RWPE1 (cell line): ENCODE data around the gene ANKRD11.
"Not testable (repeated sequence)": the region's sequence is repeated elsewhere in the genome, so short reads cannot be mapped to it uniquely, and the experiment has no call there.

ENCODE experiments used
- CTCF ChIA-PET: fragments of 350-600 bp; sonication (Branson Sonifier 250); formaldehyde crosslinking; extraction: SDS; loops from one replicate; lab custom pipeline; 2021; lab: Yijun Ruan, JAX
- POLR2A ChIA-PET: fragments of 400-600 bp; formaldehyde crosslinking; extraction: SDS; loops from one replicate; lab custom pipeline; 2020; ENCODE audit warnings: antibody characterized with exemption; ENCODE audit not compliant: low non-redundant PET; lab: Yijun Ruan, JAX
- DNase-seq: peaks from one replicate; pipeline ENCODE4 v3.0.0; 2012; ENCODE audit warnings: low spot score
- H3K27ac ChIP-seq: fragments of 450-650 bp; 2 replicates; pipeline ENCODE4 v1.5.1; 2017
- CTCF ChIP-seq: fragments of 450-650 bp; conservative IDR thresholded peaks from 2 replicates; pipeline ENCODE4 v1.5.1; 2017; ENCODE audit warnings: low read depth, mild to moderate bottlenecking

Gene ANKRD11

GRCh38 chr16:89300976-89301360 lies 189.4 kb downstream of the ANKRD11 start:
- peak overlapping the region; percentile 99 for H3K27ac ChIP-seq
- no peak for TF ChIP-seq CTCF
- CTCF ChIA-PET = no interaction called here
- POLR2A ChIA-PET = no interaction called here
- no peak for DNase-seq

GRCh38 chr16:89300311-89300975 lies 189.9 kb downstream of the ANKRD11 start:
- POLR2A ChIA-PET = no interaction called here
- no peak for DNase-seq
- CTCF ChIA-PET = no interaction called here
- TF ChIP-seq CTCF = no peak
- peak overlapping the region; percentile 99 for H3K27ac ChIP-seq

GRCh38 chr16:89299357-89300111 lies 190.8 kb downstream of the ANKRD11 start:
- H3K27ac ChIP-seq = peak overlapping the region; percentile 41; the same call in 1 of the 2 replicates
- DNase-seq, CTCF ChIA-PET, POLR2A ChIA-PET: not testable (repeated sequence)

GRCh38 chr16:89298623-89299225 lies 191.6 kb downstream of the ANKRD11 start:
- H3K27ac ChIP-seq = peak overlapping the region; percentile 41
- ChIA-PET CTCF (no interaction called here), POLR2A (no interaction called here)
- no peak for DNase-seq
- no peak for TF ChIP-seq CTCF

GRCh38 chr16:89297910-89298545 lies 192.3 kb downstream of the ANKRD11 start:
- CTCF ChIA-PET = no interaction called here
- no peak for TF ChIP-seq CTCF
- no peak for DNase-seq
- H3K27ac ChIP-seq = peak overlapping the region; percentile 41
- POLR2A ChIA-PET = no interaction called here

GRCh38 chr16:89297156-89297874 lies 193.0 kb downstream of the ANKRD11 start:
- ChIA-PET CTCF (interaction anchor here (1.3 kb wide), 1 partner anchor 82 kb away, joined by 3 read pairs; no protein-coding TSS in a partner anchor), POLR2A (no interaction called here)
- no peak for DNase-seq
- TF ChIP-seq CTCF = no peak
- peak overlapping the region; percentile 41 for H3K27ac ChIP-seq
